BE2C (cell line): ENCODE measurements around the gene PRAMEF10. TPM values are rescaled to one million over a fixed set of nuclear protein-coding genes. Genes with fewer than 3 reads are reported as not detected.
"Not testable (repeated sequence)": the region's sequence is repeated elsewhere in the genome, so short reads cannot be mapped to it uniquely, and the experiment has no call there.

Source experiments
- DNase-seq: peaks from one replicate; pipeline ENCODE4 v3.0.0-alpha.2; 2020
- H3K27me3 ChIP-seq: fragments of 250-450 bp; sonication (Bioruptor Pico); 2 replicates; pipeline ENCODE4 v1.5.1; 2020; ENCODE audit warnings: mild to moderate bottlenecking
- H3K36me3 ChIP-seq: fragments of 250-450 bp; sonication (Bioruptor Pico); 2 replicates; pipeline ENCODE4 v1.5.1; 2020; ENCODE audit warnings: mild to moderate bottlenecking
- H3K4me1 ChIP-seq: fragments of 250-450 bp; sonication (Bioruptor Pico); 2 replicates; pipeline ENCODE4 v1.5.1; 2020
- H3K4me3 ChIP-seq: 2 replicates; pipeline ENCODE4 v1.5.1; 2011; ENCODE audit warnings: low read depth, low read length
- H3K9me3 ChIP-seq: fragments of 250-450 bp; sonication (Bioruptor Pico); 2 replicates; pipeline ENCODE4 v1.5.1; 2020
- polyA plus RNA-seq: library from polyadenylated mRNA; unstranded; fragments of >200 nt; gene quantifications from one replicate; pipeline ENCODE4 v1.2.1, GENCODE V29; 2012; ENCODE audit warnings: low read depth, missing spikeins; ENCODE audit not compliant: insufficient read length, insufficient read depth

PRAMEF10 gene
- not detected for polyA plus RNA-seq

- H3K27me3 ChIP-seq, H3K36me3 ChIP-seq, DNase-seq, H3K4me1 ChIP-seq, H3K9me3 ChIP-seq, H3K4me3 ChIP-seq: not testable (repeated sequence)
Measured at GRCh38 chr1:12898170-12898569, at the start of gene PRAMEF10. PRAMEF10 (minus strand) TSS chr1:12898270; CDS start chr1:12895847, 2,423 bp downstream.

DNA sequence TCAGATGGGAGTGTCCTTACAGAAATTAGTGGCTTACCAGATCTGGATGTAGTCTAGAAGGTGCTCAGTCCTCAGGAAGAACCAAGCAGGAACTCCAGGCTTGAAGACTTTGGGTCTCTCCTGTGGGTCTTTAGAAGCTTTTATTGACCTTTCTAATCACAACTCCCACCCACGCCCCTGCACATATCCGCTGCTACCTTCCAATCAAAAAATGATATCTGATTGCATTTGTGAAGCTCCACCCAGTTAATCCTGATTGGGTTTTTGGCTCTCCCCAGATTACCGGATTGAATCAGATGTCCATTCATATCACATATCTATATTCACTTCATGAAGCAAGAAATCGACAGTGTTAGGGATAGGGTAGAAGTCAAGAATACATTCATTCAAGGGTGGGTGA is 49.4 kb upstream of the PRAMEF10 start, which contains the start of gene PRAMEF6:
Gene PRAMEF6, minus strand, starts transcription at position 101 of the 400 bp plus-strand sequence. CDS start 5,062 bp downstream, outside the sequence.
- H3K9me3 ChIP-seq, H3K4me3 ChIP-seq, DNase-seq, H3K4me1 ChIP-seq, H3K27me3 ChIP-seq, H3K36me3 ChIP-seq: not testable (repeated sequence)

- H3K27me3 ChIP-seq, H3K4me1 ChIP-seq, H3K36me3 ChIP-seq, H3K4me3 ChIP-seq, DNase-seq, H3K9me3 ChIP-seq: not testable (repeated sequence)
Measured at GRCh38 chr1:12924368-12924767, 26.3 kb upstream of the PRAMEF10 start.

GRCh38 chr1:12921749-12922148 is 23.7 kb upstream of the PRAMEF10 start:
- not testable (repeated sequence) for H3K36me3 ChIP-seq, H3K27me3 ChIP-seq, H3K9me3 ChIP-seq, DNase-seq, H3K4me1 ChIP-seq, H3K4me3 ChIP-seq

- not testable (repeated sequence) for DNase-seq, H3K9me3 ChIP-seq, H3K36me3 ChIP-seq, H3K4me3 ChIP-seq, H3K27me3 ChIP-seq, H3K4me1 ChIP-seq
Measured at GRCh38 chr1:12916310-12916709, 18.2 kb upstream of the PRAMEF10 start, which contains the start of gene PRAMEF7. PRAMEF7 (plus strand) TSS chr1:12916610; CDS start chr1:12917693, 1,083 bp downstream.

DNA sequence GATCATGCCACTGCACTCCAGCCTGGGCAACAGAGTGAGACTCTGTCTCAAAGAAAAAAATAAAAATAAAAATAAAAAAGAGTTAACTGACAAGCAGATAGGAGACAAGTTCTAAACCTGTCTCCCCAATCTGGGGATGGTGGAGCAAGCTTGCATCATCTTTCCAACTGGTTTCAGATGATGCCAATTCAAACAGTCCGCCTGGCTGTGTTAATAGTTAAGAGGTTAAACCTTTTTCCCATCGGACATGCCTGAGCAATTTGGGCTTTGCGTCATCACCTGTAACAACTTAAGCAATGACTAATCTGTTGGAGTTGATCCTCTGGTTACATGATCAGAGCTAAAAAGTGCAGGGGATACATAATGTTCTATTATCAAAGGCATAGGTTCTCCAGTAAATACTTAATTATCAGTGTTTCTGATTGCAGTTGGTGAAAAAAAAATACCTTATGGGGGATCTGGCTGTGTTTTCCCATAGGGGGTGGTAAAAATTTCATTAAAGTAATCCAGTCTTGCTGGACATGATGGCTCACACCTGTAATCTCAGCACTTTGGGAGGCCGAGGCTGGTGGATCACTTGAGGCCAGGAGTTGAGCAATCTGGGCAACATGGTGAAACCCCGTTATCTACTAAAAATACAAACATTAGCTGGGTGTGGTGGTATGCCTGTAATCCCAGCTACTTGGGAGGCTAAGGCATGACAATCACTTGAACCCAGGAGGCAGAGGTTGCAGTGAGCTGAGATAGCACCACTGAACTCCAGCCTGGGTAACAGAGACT is 5.9 kb upstream of the PRAMEF10 start:
- H3K9me3 ChIP-seq, DNase-seq, H3K4me3 ChIP-seq, H3K36me3 ChIP-seq, H3K4me1 ChIP-seq, H3K27me3 ChIP-seq: not testable (repeated sequence)

DNA sequence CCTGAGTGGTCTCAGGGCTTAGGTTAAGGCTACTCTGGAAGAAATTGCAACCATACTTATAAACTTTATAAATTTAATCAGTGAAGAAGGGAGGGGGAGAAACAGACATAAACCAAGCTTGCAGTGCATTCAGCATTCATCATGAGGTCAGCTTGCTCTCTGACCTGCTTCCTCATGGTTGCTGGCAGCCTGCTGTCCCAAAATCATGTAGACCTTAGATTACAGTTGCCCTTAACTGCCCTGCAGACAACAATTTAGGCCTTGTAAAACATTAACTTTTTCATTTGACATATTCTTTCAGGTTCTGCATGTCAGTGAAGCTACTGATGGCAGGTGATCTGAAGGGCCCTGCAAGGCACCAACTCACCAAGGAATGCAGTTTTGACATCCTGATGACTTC is 1.1 kb upstream of the PRAMEF10 start:
- H3K4me1 ChIP-seq, H3K9me3 ChIP-seq, DNase-seq, H3K4me3 ChIP-seq, H3K27me3 ChIP-seq, H3K36me3 ChIP-seq: not testable (repeated sequence)

- H3K9me3 ChIP-seq, H3K4me3 ChIP-seq, H3K27me3 ChIP-seq, H3K36me3 ChIP-seq, DNase-seq, H3K4me1 ChIP-seq: not testable (repeated sequence)
Measured at GRCh38 chr1:12886101-12886500, 12.0 kb downstream of the PRAMEF10 start, which contains the start of gene PRAMEF4. PRAMEF4 (minus strand) TSS chr1:12886201; CDS start chr1:12883394, 2,807 bp downstream.

- DNase-seq, H3K4me1 ChIP-seq, H3K9me3 ChIP-seq, H3K4me3 ChIP-seq, H3K36me3 ChIP-seq, H3K27me3 ChIP-seq: not testable (repeated sequence)
Measured at GRCh38 chr1:12878453-12878852, 19.6 kb downstream of the PRAMEF10 start.

GRCh38 chr1:12863131-12863880 is 34.8 kb downstream of the PRAMEF10 start:
- not testable (repeated sequence) for DNase-seq, H3K4me1 ChIP-seq, H3K36me3 ChIP-seq, H3K4me3 ChIP-seq, H3K27me3 ChIP-seq, H3K9me3 ChIP-seq

- H3K27me3 ChIP-seq, H3K9me3 ChIP-seq, DNase-seq: not testable (repeated sequence)
Measured at GRCh38 chr1:12856786-12857185, 41.3 kb downstream of the PRAMEF10 start, which contains the start of gene PRAMEF2. PRAMEF2 (plus strand) TSS chr1:12857086; CDS start chr1:12859010, 1,924 bp downstream.

More at GRCh38 chr1:12856786-12857185, 41.3 kb downstream of the PRAMEF10 start, which contains the start of gene PRAMEF2:
- H3K36me3 ChIP-seq, H3K4me1 ChIP-seq, H3K4me3 ChIP-seq: not testable (repeated sequence)
